A549 (cell line): ENCODE data around the gene RHBG. TPM values are rescaled to one million over a fixed set of nuclear protein-coding genes. Genes with fewer than 3 reads are reported as not detected.

ENCODE experiments used
- ATAC-seq, 2 experiments: fragments of 200-7000 bp in 1 of 2; fragments of >200 bp in 1 of 2; cut with Nextera tagmentation in 1 of 2; cut with Tn5 transposase in 1 of 2; 3 replicates each; pipeline versions ENCODE4 v1.8.0 to v1.9.1; 2018 to 2020; ENCODE audit warnings: mild to moderate bottlenecking in 1 of 2, moderate library complexity in 1 of 2
- CTCF ChIA-PET: fragments of 300-600 bp; sonication (Branson Sonifier 250); formaldehyde crosslinking; extraction: SDS; loops from one replicate; lab custom pipeline; 2021; ENCODE audit warnings: antibody characterized with exemption, inconsistent platforms; lab: Yijun Ruan, JAX
- POLR2A ChIA-PET: fragments of 350-600 bp; formaldehyde crosslinking; extraction: SDS; loops from one replicate; lab custom pipeline; 2021; ENCODE audit warnings: antibody characterized with exemption, inconsistent platforms; lab: Yijun Ruan, JAX
- DNase-seq, 2 experiments: peaks; one replicate each; pipeline versions ENCODE4 v3.0.0 to v3.0.0-alpha.2; 2011 to 2016; ENCODE audit warnings: low read depth in 1 of 2, low spot score in 1 of 2
- FAIRE-seq: peaks from 2 replicates; lab custom pipeline; 2011; peaks lifted over from hg19 to GRCh38; lab: Jason Lieb, UNC
- H3K27ac ChIP-seq, 2 experiments: fragments of >200 bp; sonication (Bioruptor Twin); formaldehyde crosslinking; 3 replicates each; pipeline ENCODE4 v1.5.1; 2016 to 2017
- H3K4me1 ChIP-seq: fragments of >200 bp; sonication (Bioruptor Twin); formaldehyde crosslinking; 3 replicates; pipeline ENCODE4 v1.6.1; 2016
- H3K4me2 ChIP-seq: fragments of >200 bp; sonication (Bioruptor Twin); formaldehyde crosslinking; 3 replicates; pipeline ENCODE4 v1.6.1; 2016
- H3K4me3 ChIP-seq: fragments of >200 bp; sonication (Bioruptor Twin); formaldehyde crosslinking; 3 replicates; pipeline ENCODE4 v1.5.1; 2016
- H3K9me3 ChIP-seq: fragments of >200 bp; sonication (Bioruptor Twin); formaldehyde crosslinking; 3 replicates; pipeline ENCODE4 v1.6.1; 2016
- BHLHE40 ChIP-seq: IDR thresholded peaks from 2 replicates; pipeline ENCODE4 v1.6.1; 2012; ENCODE audit warnings: low read depth, low read length, inconsistent platforms
- CBX2 ChIP-seq: fragments of 200-600 bp; sonication (generic); IDR thresholded peaks from 2 replicates; pipeline ENCODE4 v1.6.1; 2016; ENCODE audit warnings: low read depth, mild to moderate bottlenecking, borderline replicate concordance
- CBX8 ChIP-seq: fragments of 200-600 bp; sonication (generic); IDR thresholded peaks from 2 replicates; pipeline ENCODE4 v1.6.1; 2016
- CHD2 ChIP-seq: fragments of 150-350 bp; IDR thresholded peaks from 2 replicates; pipeline ENCODE4 v1.6.1; 2014; ENCODE audit warnings: low read length; ENCODE audit not compliant: partially characterized antibody
- EHF ChIP-seq: fragments of 250-450 bp; sonication (Bioruptor Pico); IDR thresholded peaks from 2 replicates; pipeline ENCODE4 v1.5.0; 2020; ENCODE audit warnings: mild to moderate bottlenecking
- EHMT2 ChIP-seq: fragments of 200-600 bp; sonication (generic); IDR thresholded peaks from 2 replicates; pipeline ENCODE4 v1.6.1; 2016; ENCODE audit warnings: antibody characterized with exemption, low read depth, mild to moderate bottlenecking, moderate library complexity
- EP300 ChIP-seq, 2 experiments: fragments of >200 bp; sonication (Bioruptor Twin); formaldehyde crosslinking; IDR thresholded peaks; 2 replicates in 1 of 2; 3 replicates in 1 of 2; pipeline ENCODE4 v1.6.1; 2016 to 2017
- FOXS1 ChIP-seq: fragments of 250-450 bp; sonication (Bioruptor Pico); IDR thresholded peaks from 2 replicates; pipeline ENCODE4 v1.5.0; 2020; ENCODE audit warnings: mild to moderate bottlenecking, moderate library complexity
- GATA3 ChIP-seq: IDR thresholded peaks from 2 replicates; pipeline ENCODE4 v1.6.1; 2012; ENCODE audit warnings: borderline replicate concordance
- HDAC2 ChIP-seq: fragments of 200-600 bp; sonication (generic); IDR thresholded peaks from 2 replicates; pipeline ENCODE4 v1.6.1; 2016
- HOXA7 ChIP-seq: fragments of 250-450 bp; sonication (Bioruptor Pico); IDR thresholded peaks from 2 replicates; pipeline ENCODE4 v1.5.0; 2020; ENCODE audit warnings: mild to moderate bottlenecking, moderate library complexity
- HOXB5 ChIP-seq: fragments of 250-450 bp; sonication (Bioruptor Pico); IDR thresholded peaks from 2 replicates; pipeline ENCODE4 v1.5.0; 2020; ENCODE audit warnings: mild to moderate bottlenecking, moderate library complexity
- JUN ChIP-seq, 2 experiments: fragments of >200 bp; sonication (Bioruptor Twin); formaldehyde crosslinking; IDR thresholded peaks; 2 replicates in 1 of 2; 3 replicates in 1 of 2; pipeline ENCODE4 v1.6.1; 2016 to 2017
- JUNB ChIP-seq: fragments of >200 bp; sonication (Bioruptor Twin); formaldehyde crosslinking; IDR thresholded peaks from 2 replicates; pipeline ENCODE4 v1.6.1; 2016
- KDM1A ChIP-seq: fragments of 200-600 bp; sonication (generic); IDR thresholded peaks from 2 replicates; pipeline ENCODE4 v1.6.1; 2016; ENCODE audit warnings: low read depth, mild to moderate bottlenecking
- MAZ ChIP-seq: fragments of 150-350 bp; IDR thresholded peaks from 2 replicates; pipeline ENCODE4 v1.6.1; 2014; ENCODE audit warnings: antibody characterized with exemption, low read depth, low read length, borderline replicate concordance
- MYC ChIP-seq: IDR thresholded peaks from 2 replicates; pipeline ENCODE4 v1.6.1; 2012; ENCODE audit warnings: mild to moderate bottlenecking, inconsistent platforms, low read length, improper control_type of control experiment, borderline replicate concordance
- NFE2L2 ChIP-seq: fragments of 150-350 bp; conservative IDR thresholded peaks from 2 replicates; pipeline ENCODE4 v1.6.1; 2014; ENCODE audit warnings: low read length
- NPAS2 ChIP-seq: fragments of 250-450 bp; sonication (Bioruptor Pico); IDR thresholded peaks from 2 replicates; pipeline ENCODE4 v1.8.0; 2022; ENCODE audit warnings: mild to moderate bottlenecking, moderate library complexity, borderline replicate concordance
- NR3C1 ChIP-seq: fragments of >200 bp; sonication (Bioruptor Twin); formaldehyde crosslinking; IDR thresholded peaks from 3 replicates; pipeline ENCODE4 v1.6.1; 2017
- PHF8 ChIP-seq: fragments of 200-600 bp; sonication (generic); IDR thresholded peaks from 2 replicates; pipeline ENCODE4 v1.6.1; 2016; ENCODE audit warnings: low read depth, mild to moderate bottlenecking, antibody characterized with exemption, moderate library complexity, borderline replicate concordance
- RCOR1 ChIP-seq: fragments of 150-350 bp; IDR thresholded peaks from 2 replicates; pipeline ENCODE4 v1.6.1; 2014; ENCODE audit warnings: antibody characterized with exemption, low read length, low read depth
- RFX5 ChIP-seq: fragments of 450-650 bp; IDR thresholded peaks from 2 replicates; pipeline ENCODE4 v1.7.1; 2014; ENCODE audit warnings: antibody characterized with exemption, mild to moderate bottlenecking, moderate library complexity
- RNF2 ChIP-seq: fragments of 200-600 bp; sonication (generic); IDR thresholded peaks from 2 replicates; pipeline ENCODE4 v1.6.1; 2016; ENCODE audit warnings: low read depth, mild to moderate bottlenecking, antibody characterized with exemption, moderate library complexity, borderline replicate concordance
- SMC3 ChIP-seq: fragments of >200 bp; sonication (Bioruptor Twin); formaldehyde crosslinking; IDR thresholded peaks from 3 replicates; pipeline ENCODE4 v1.6.1; 2018; ENCODE audit warnings: inconsistent platforms
- ZC3H11A ChIP-seq: fragments of 450-650 bp; IDR thresholded peaks from 2 replicates; pipeline ENCODE4 v1.6.1; 2014; ENCODE audit warnings: antibody characterized with exemption, mild to moderate bottlenecking
- ZFP36 ChIP-seq: fragments of 450-650 bp; IDR thresholded peaks from 2 replicates; pipeline ENCODE4 v1.6.1; 2014; ENCODE audit warnings: borderline replicate concordance; ENCODE audit not compliant: partially characterized antibody
- whole genome bisulfite sequencing: methylation state at CpG from one replicate; pipeline ENCODE4 v1.1.6; 2017; ENCODE audit errors: missing lambda C conversion rate; 5-methylcytosine and 5-hydroxymethylcytosine counted together
- polyA plus RNA-seq, 4 experiments: library from polyadenylated mRNA; depleted of rRNA in 3 of 4; stranded (reverse); fragments of >200 nt; fragmentation: RNase III in 1 of 4; extraction: RNeasy Plus Mini Kit Qiagen cat#74134 plus additional on column Dnase treatment in 1 of 4; gene quantifications; 2 replicates in 3 of 4; 3 replicates in 1 of 4; pipeline ENCODE4 v1.2.3, GENCODE V29; 2011 to 2017
- TF ChIP-seq, protein P1 (sequence below): fragments of >200 bp; sonication (Bioruptor Twin); formaldehyde crosslinking; IDR thresholded peaks from 3 replicates; pipeline ENCODE4 v1.5.1; 2016
- TF ChIP-seq, protein P2 (sequence below): IDR thresholded peaks from 2 replicates; pipeline ENCODE4 v1.6.1; 2012; ENCODE audit warnings: low read depth, borderline replicate concordance
- TF ChIP-seq, protein P3 (sequence below): IDR thresholded peaks from 2 replicates; pipeline ENCODE4 v1.6.1; 2012
- TF ChIP-seq, protein P4 (sequence below): fragments of 450-650 bp; IDR thresholded peaks from 2 replicates; pipeline ENCODE4 v1.6.1; 2014; ENCODE audit warnings: antibody characterized with exemption
- TF ChIP-seq, protein P5 (sequence below): IDR thresholded peaks from 2 replicates; pipeline ENCODE4 v1.6.1; 2012
- TF ChIP-seq, protein P6 (sequence below): fragments of >200 bp; sonication (Bioruptor Twin); formaldehyde crosslinking; IDR thresholded peaks from 2 replicates; pipeline ENCODE4 v1.6.1; 2016

The RHBG gene
- polyA plus RNA-seq, 2 of the 4 experiments (the other 2 are of a cell fraction): 0.06 TPM; not detected in 1

DNA sequence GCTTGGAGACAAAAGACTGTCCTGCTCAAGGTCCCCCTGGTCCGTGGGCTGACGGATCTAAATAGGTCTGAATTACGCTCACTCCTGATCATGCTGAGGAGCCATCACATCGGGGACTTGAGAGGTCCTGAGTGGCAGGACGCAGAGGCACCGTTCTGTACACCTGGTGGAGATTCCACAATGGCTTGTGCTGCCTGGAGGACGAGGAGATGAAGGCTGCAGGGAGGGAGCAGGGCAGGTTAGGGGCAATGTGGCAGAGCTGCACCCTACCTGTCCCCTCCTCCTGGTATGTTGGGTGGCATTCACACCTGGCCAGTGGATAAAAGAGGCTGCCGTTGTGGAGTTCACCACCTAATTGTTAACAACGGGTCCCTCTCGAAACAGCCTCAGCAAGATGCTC lies 38.7 kb downstream of the RHBG start:
- no peak for DNase-seq
- Histone ChIP-seq H3K9me3 (no peaks in the 10 kb centered on the region), H3K27ac (no peak overlapping the region), H3K4me2 (no peak overlapping the region), H3K4me1 (no peaks in the 10 kb centered on the region), H3K4me3 (no peak overlapping the region)
- CTCF ChIA-PET: interaction anchor here (1.3 to 29.4 kb wide), 4 partner anchors 9 to 38 kb away, joined by 3 to 487 read pairs (median 8); no protein-coding TSS in a partner anchor
- no peak for ATAC-seq
- POLR2A ChIA-PET: no interaction called here
- WGBS: 69% methylated on average over 10 of the region's 10 CpGs
- FAIRE-seq: no peak
- TF ChIP-seq, protein P1, sequence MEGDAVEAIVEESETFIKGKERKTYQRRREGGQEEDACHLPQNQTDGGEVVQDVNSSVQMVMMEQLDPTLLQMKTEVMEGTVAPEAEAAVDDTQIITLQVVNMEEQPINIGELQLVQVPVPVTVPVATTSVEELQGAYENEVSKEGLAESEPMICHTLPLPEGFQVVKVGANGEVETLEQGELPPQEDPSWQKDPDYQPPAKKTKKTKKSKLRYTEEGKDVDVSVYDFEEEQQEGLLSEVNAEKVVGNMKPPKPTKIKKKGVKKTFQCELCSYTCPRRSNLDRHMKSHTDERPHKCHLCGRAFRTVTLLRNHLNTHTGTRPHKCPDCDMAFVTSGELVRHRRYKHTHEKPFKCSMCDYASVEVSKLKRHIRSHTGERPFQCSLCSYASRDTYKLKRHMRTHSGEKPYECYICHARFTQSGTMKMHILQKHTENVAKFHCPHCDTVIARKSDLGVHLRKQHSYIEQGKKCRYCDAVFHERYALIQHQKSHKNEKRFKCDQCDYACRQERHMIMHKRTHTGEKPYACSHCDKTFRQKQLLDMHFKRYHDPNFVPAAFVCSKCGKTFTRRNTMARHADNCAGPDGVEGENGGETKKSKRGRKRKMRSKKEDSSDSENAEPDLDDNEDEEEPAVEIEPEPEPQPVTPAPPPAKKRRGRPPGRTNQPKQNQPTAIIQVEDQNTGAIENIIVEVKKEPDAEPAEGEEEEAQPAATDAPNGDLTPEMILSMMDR: no peak
- TF ChIP-seq MAZ (no peak), SMC3 (no peak), MYC (no peak), ZFP36 (no peak), FOXS1 (CRISPR knock-in tag) (no peak), EHF (CRISPR knock-in tag) (no peak), NR3C1 (no peak), NFE2L2 (no peak)
- TF ChIP-seq, all 56 proteins: peak for 0

DNA sequence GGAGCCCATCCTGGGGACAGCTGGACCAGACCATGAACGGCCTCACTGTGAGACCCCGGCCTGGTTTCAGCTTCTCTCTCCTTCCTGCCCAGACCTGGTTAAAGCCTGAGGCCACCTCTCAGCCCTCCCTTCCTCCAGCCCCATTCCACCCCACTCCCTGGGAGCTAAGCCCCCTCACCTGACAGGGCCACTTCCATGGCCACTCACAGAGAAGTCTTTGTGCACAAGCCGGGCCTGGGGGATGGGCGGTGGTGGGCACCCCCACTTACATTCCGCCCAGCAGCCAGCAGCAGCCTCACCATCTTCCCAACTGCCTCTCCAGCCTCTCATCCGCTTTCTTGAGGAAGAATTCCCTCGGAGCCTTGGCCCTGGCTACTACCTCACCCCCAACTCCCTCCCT lies 40.4 kb downstream of the RHBG start:
- ATAC-seq: no peak
- WGBS: 71% methylated on average over 7 of the region's 7 CpGs
- POLR2A ChIA-PET: no interaction called here

DNA sequence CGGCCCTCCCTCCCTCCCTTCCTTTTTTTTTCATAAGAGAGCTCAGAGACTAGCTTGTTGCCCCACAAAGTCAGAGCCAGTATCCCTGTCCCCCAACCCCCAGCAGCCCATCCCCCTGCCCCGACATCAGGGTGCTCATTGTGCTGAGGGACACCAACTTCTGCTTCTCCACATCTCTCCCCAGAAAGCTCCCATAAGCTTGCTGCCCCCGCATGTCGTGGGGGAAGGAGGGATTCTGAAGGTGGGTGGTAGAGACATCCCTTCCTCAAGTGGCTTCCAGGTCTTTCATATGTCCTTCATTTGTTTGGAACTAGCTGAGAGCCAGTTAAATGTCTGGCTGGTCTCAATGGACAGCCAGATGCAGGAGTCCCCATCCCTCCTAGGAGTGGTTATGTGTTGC lies 41.2 kb downstream of the RHBG start:
- WGBS: 74% methylated on average over 4 of the region's 4 CpGs
- FAIRE-seq (no peak), ATAC-seq (no peak), DNase-seq (no peak)
- POLR2A ChIA-PET: interaction anchor here (0.9 kb wide), 1 partner anchor 10 kb away, joined by 3 read pairs; no protein-coding TSS in a partner anchor
- TF ChIP-seq, protein P2, sequence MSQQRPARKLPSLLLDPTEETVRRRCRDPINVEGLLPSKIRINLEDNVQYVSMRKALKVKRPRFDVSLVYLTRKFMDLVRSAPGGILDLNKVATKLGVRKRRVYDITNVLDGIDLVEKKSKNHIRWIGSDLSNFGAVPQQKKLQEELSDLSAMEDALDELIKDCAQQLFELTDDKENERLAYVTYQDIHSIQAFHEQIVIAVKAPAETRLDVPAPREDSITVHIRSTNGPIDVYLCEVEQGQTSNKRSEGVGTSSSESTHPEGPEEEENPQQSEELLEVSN: no peak
- TF ChIP-seq, protein P3, sequence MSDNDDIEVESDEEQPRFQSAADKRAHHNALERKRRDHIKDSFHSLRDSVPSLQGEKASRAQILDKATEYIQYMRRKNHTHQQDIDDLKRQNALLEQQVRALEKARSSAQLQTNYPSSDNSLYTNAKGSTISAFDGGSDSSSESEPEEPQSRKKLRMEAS: no peak
- no peak for TF ChIP-seq HOXA7
- no peak for TF ChIP-seq JUN (IDR thresholded peaks at IDR 0.05)
- TF ChIP-seq EHF (CRISPR knock-in tag): no peak
- no peak for TF ChIP-seq GATA3
- TF ChIP-seq RCOR1: no peak
- no peak for TF ChIP-seq NPAS2
- TF ChIP-seq FOXS1 (CRISPR knock-in tag): no peak
- TF ChIP-seq PHF8: no peak
- TF ChIP-seq, protein P4, sequence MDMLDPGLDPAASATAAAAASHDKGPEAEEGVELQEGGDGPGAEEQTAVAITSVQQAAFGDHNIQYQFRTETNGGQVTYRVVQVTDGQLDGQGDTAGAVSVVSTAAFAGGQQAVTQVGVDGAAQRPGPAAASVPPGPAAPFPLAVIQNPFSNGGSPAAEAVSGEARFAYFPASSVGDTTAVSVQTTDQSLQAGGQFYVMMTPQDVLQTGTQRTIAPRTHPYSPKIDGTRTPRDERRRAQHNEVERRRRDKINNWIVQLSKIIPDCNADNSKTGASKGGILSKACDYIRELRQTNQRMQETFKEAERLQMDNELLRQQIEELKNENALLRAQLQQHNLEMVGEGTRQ: no peak
- TF ChIP-seq HDAC2: no peak
- TF ChIP-seq CHD2: no peak
- no peak for TF ChIP-seq KDM1A
- TF ChIP-seq BHLHE40: no peak
- no peak for TF ChIP-seq HOXB5
- TF ChIP-seq CBX8: no peak
- TF ChIP-seq, protein P5, sequence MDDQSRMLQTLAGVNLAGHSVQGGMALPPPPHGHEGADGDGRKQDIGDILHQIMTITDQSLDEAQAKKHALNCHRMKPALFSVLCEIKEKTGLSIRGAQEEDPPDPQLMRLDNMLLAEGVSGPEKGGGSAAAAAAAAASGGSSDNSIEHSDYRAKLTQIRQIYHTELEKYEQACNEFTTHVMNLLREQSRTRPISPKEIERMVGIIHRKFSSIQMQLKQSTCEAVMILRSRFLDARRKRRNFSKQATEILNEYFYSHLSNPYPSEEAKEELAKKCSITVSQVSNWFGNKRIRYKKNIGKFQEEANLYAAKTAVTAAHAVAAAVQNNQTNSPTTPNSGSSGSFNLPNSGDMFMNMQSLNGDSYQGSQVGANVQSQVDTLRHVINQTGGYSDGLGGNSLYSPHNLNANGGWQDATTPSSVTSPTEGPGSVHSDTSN: no peak
- TF ChIP-seq CBX2: no peak
- no peak for TF ChIP-seq EHMT2
- H3K9me3 ChIP-seq: no peaks in the 10 kb centered on the region
- no peak overlapping the region for H3K4me3 ChIP-seq
- H3K27ac ChIP-seq: no peak overlapping the region
- no peak overlapping the region for H3K4me2 ChIP-seq
- no peaks in the 10 kb centered on the region for H3K4me1 ChIP-seq
- CTCF ChIA-PET: interaction anchor here (0.8 to 29.4 kb wide), 6 partner anchors 9 to 47 kb away, joined by 3 to 487 read pairs (median 6); no protein-coding TSS in a partner anchor

More for the DNA sequence above, 40.4 kb downstream of the RHBG start:
- no peak overlapping the region for H3K4me2 ChIP-seq
- no peak for DNase-seq
- H3K4me3 ChIP-seq: no peak overlapping the region
- H3K4me1 ChIP-seq: no peaks in the 10 kb centered on the region
- FAIRE-seq: no peak
- CTCF ChIA-PET: interaction anchor here (0.8 to 29.4 kb wide), 7 partner anchors 8 to 36 kb away, joined by 3 to 487 read pairs (median 6); no protein-coding TSS in a partner anchor
- TF ChIP-seq, protein P6, sequence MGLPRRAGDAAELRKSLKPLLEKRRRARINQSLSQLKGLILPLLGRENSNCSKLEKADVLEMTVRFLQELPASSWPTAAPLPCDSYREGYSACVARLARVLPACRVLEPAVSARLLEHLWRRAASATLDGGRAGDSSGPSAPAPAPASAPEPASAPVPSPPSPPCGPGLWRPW: no peak
- no peak for TF ChIP-seq RFX5
- TF ChIP-seq HDAC2: no peak
- TF ChIP-seq JUNB: no peak
- TF ChIP-seq EHF (CRISPR knock-in tag): no peak
- TF ChIP-seq RNF2: no peak
- no peak for TF ChIP-seq JUN (IDR thresholded peaks at IDR 0.05)
- no peak for TF ChIP-seq ZC3H11A
- no peak for TF ChIP-seq FOXS1 (CRISPR knock-in tag)
- no peak for TF ChIP-seq GATA3
- TF ChIP-seq EP300 (IDR thresholded peaks at IDR 0.05): no peak
- no peak overlapping the region for H3K27ac ChIP-seq
- no peaks in the 10 kb centered on the region for H3K9me3 ChIP-seq
